Globus pallidus (tissue), 1 donor: ENCODE measurements around the gene CLEC7A.

Experiments used
- DNase-seq: peaks from one replicate; pipeline ENCODE4 v3.0.0-alpha.2; 2015; ENCODE audit warnings: low spot score

The CLEC7A gene

DNA sequence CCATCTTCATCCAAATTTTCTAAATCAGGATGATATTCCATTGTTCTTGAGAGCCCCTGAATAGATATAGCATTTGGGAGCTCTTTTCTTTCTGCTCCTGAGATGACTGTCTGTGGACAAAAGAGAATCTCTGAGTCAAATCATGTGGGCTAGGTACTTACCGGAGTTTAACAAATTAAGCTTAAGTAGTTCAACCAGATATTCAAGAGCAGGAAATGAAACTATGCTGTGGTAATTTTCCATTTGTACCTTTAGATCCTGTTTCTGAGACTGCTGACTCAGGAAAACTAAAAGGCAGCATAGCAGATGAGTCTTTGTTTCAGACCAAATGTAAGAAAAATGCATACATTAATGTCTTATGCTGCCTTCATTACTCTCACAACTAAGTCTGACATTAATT lies at the start of gene CLEC7A:
TSS of gene CLEC7A (minus strand) at position 158 of the 400 bp plus-strand sequence. CDS start at position 41, 117 bp downstream.
- peak; percentile 35 for DNase-seq

DNA sequence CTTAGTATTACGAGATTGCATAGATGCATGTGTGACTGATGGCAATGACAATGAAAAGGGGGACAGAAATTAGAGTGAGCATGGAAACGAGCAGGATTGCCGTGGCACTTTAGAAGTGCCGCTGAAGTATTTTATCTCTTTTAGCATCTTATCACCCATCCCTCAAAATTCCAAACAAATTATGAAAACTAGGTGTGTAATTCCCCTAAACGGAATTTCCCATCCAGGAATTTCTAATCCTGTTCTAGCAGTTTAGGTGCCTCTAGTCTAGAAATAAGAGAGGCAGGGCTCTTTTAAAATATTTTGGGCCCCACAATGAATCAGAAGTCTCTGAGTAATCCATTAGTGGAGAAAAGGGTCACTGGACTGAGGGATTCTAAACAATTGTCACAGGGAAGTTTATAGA lies 49.8 kb upstream of the CLEC7A start:
- DNase-seq: no peak

- no peak for DNase-seq
These were observed 48.8 kb upstream of the CLEC7A start, which contains the start of gene TMEM52B for GRCh38 chr12:10178821-10179220. Gene TMEM52B (plus strand): TSS chr12:10179032. CDS start chr12:10179575, 543 bp downstream.

- DNase-seq: no peak
These were observed 46.0 kb upstream of the CLEC7A start for GRCh38 chr12:10175846-10176636.

GRCh38 chr12:10174986-10175614 lies 45.1 kb upstream of the CLEC7A start:
- DNase-seq: no peak

- DNase-seq: peak; percentile 46
These were observed 42.2 kb upstream of the CLEC7A start, which contains the start of gene OLR1 for GRCh38 chr12:10171973-10172728. Gene OLR1 (minus strand): TSS chr12:10172132. CDS start chr12:10172077, 55 bp downstream.

GRCh38 chr12:10170216-10170615 lies 40.2 kb upstream of the CLEC7A start:
- no peak for DNase-seq

GRCh38 chr12:10169104-10169503 lies 39.1 kb upstream of the CLEC7A start:
- DNase-seq: no peak

GRCh38 chr12:10167599-10167998 lies 37.6 kb upstream of the CLEC7A start:
- DNase-seq: peak; percentile 57

- DNase-seq: no peak
These were observed 35.4 kb upstream of the CLEC7A start for GRCh38 chr12:10165421-10165820.

DNA sequence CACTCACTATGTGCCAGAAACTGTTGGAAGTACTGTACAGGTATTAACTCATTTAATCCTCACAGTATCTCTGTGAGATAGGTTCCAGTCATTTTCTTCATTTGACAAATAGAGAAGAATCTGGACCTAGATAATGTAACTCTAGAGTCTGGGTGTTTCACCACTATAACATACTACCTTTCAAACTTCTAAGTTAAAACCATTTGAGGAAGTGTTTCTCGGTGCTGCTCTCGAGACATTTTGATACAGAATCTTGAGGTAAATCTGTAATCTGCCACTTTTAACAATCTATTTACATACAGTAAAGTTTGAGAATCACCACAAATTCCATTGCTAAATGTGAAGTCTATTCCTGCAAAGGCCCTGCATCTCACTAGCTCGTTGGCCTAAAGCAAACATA lies 33.1 kb upstream of the CLEC7A start:
- no peak for DNase-seq

DNA sequence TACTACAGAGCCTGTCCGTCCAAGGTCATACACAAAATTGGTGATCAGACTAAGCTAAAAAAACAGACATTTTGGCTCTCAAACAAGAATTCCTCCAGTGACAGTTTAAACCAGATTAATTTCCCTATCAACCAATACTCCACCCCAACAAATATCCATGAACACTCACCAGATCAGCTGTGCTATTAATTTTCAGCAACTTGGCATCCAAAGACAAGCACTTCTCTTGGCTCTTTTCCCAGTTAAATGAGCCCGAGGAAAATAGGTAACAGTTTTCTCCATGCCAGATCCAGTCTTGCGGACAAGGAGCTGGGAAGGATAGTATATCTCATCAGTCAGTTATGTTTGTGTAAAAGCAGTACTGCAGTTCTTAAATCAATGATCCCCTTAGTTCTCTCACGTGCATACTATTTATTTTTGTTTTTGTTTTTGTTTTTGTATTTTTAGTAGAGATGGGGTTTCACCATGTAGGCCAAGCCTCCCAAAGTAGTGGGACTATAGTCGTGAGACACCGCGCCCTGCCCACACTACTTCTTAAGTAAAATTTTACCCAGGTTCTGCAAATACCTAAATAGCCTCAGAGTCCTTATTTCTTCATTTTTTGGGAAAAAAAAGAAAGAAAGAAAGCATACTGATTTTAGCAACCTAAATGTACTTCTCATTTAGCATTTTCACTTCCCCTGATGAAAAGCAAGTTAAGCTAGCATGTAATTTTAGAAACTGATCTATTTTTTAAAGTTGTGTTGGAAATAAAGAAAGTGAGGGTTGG lies 30.8 kb upstream of the CLEC7A start:
- DNase-seq: no peak

GRCh38 chr12:10159280-10159679 lies 29.3 kb upstream of the CLEC7A start:
- no peak for DNase-seq

- DNase-seq: no peak
These were observed 28.4 kb upstream of the CLEC7A start for GRCh38 chr12:10158406-10158805.

- DNase-seq: no peak
These were observed 26.0 kb upstream of the CLEC7A start for GRCh38 chr12:10155966-10156365.

DNA sequence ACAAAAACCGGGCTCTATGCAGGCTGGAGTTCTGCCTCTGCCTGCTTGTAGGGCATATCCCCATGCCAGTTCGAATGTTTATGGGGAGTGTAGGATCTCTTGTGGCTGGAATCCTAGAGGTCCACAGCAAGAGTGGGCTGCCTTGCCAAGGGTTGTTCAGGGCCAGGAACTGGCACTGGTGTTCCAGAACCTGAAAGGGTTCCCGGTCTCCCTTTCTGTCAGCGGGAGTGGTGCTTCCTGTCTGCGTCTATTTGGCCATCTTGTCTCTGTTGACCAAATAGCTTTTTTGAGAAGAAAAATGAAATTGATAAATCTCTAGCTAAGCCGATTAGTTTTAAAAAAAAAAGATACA lies 24.1 kb upstream of the CLEC7A start:
- no peak for DNase-seq

- peak; percentile 78 for DNase-seq
These were observed 23.5 kb upstream of the CLEC7A start for GRCh38 chr12:10153271-10154144.

- no peak for DNase-seq
These were observed 21.6 kb upstream of the CLEC7A start for GRCh38 chr12:10151621-10152020.

DNA sequence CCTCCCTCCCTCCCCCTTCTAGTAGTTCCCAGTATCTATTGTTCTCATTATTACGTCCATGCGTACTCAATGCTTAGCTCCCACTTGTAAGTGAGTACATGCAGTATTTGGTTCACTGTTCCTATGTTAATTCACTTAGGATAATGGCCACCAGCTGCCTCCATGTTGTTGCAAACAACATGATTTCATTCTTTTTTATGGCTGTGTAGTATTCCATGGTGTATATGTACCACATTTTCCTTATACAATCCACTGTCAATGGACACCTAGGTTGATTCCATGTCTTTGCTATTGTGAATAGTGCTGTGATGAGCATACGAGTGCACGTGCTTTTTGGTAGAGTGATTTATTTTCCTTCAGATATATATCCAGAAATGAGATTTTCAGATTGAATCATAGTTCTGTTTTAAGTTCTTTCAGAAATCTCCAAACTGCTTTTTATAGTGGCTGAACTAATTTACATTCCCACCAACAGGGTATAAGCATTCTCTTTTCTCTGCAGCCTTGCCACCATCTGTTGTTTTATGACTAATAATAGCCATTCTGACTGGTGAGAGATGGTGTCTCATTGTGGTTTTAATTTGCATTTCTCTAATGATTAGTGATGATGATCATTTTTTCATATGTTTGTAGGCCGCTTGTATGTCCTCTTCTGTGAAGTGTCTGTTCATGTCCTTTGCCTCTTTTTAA lies 17.9 kb upstream of the CLEC7A start:
- DNase-seq: no peak

GRCh38 chr12:10142976-10143589 lies 13.1 kb upstream of the CLEC7A start:
- DNase-seq: no peak
